Right atrium auricular region (tissue), 2 donors: Measurements from ENCODE around the gene SLIRP. TPM values are rescaled to one million over a fixed set of nuclear protein-coding genes. Genes with fewer than 3 reads are reported as not detected.

Experiments
- DNase-seq: peaks from one replicate; pipeline ENCODE4 v3.0.0-alpha.2; 2019; ENCODE audit warnings: low spot score
- H3K27ac ChIP-seq, 2 donors: fragments of 200-600 bp; sonication (generic); 1 replicate in 1 of 2; 2 replicates in 1 of 2; pipeline ENCODE4 v1.5.1; 2016 to 2019
- H3K27me3 ChIP-seq, 2 donors: fragments of 200-600 bp; sonication (generic); one replicate each; pipeline versions ENCODE4 v1.5.1 to v1.6.0; 2017 to 2019
- H3K36me3 ChIP-seq: fragments of 200-600 bp; sonication (generic); one replicate; pipeline ENCODE4 v1.5.1; 2016
- H3K4me1 ChIP-seq, 2 donors: fragments of 200-600 bp; sonication (generic); one replicate each; pipeline versions ENCODE4 v1.5.1 to v1.6.0; 2017 to 2019
- H3K4me3 ChIP-seq, 2 donors: fragments of 200-600 bp; sonication (generic); 1 replicate in 1 of 2; 2 replicates in 1 of 2; pipeline ENCODE4 v1.5.1; 2017 to 2019; ENCODE audit warnings: mild to moderate bottlenecking in 1 of 2, moderate library complexity in 1 of 2
- H3K9me3 ChIP-seq, 2 donors: fragments of 200-600 bp; sonication (generic); one replicate each; pipeline ENCODE4 v1.5.1; 2019
- total RNA-seq, 2 donors: library from RNA; depleted of rRNA; stranded (reverse); fragments of >200 nt; gene quantifications; one replicate each; pipeline ENCODE4 v1.1.0, GENCODE V29; 2016
- TF ChIP-seq, protein P1 (sequence below), 2 donors: fragments of 200-600 bp; sonication (generic); IDR thresholded peaks; one replicate each; pipeline ENCODE4 v1.5.1; 2019; ENCODE audit warnings: antibody characterized with exemption in 2 of 2

The SLIRP gene
- total RNA-seq, 2 donors from 2014 or later, result 271 to 345 TPM

DNA sequence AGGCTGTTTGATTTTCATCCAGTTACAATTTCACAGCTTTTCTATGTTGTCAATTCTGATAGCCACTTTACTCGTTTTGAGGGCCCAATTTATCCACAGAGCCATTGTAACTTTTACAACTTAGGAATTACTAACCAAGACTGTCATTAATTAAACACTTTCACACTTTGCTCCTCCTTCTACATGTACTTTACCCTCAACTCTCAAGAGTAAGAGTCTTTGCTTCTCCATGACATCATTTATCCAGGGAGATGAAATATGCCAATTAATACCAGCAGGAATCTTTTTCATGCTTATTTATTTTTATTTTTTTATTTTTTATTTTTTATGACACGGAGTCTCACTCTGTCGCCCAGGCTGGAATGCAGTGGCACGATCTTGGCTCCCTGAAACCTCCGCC lies 13.5 kb downstream of the SLIRP start:
- Histone ChIP-seq H3K36me3 (peaks cover 86% of the 10 kb centered on the region), H3K27ac (no peak overlapping the region), H3K27me3 (no peaks in the 10 kb centered on the region), H3K4me3 (no peak overlapping the region), H3K4me1 (no peaks in the 10 kb centered on the region), H3K9me3 (no peaks in the 10 kb centered on the region)
- TF ChIP-seq, protein P1, sequence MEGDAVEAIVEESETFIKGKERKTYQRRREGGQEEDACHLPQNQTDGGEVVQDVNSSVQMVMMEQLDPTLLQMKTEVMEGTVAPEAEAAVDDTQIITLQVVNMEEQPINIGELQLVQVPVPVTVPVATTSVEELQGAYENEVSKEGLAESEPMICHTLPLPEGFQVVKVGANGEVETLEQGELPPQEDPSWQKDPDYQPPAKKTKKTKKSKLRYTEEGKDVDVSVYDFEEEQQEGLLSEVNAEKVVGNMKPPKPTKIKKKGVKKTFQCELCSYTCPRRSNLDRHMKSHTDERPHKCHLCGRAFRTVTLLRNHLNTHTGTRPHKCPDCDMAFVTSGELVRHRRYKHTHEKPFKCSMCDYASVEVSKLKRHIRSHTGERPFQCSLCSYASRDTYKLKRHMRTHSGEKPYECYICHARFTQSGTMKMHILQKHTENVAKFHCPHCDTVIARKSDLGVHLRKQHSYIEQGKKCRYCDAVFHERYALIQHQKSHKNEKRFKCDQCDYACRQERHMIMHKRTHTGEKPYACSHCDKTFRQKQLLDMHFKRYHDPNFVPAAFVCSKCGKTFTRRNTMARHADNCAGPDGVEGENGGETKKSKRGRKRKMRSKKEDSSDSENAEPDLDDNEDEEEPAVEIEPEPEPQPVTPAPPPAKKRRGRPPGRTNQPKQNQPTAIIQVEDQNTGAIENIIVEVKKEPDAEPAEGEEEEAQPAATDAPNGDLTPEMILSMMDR (IDR thresholded peaks at IDR 0.05), result no peak
- DNase-seq, result no peak

DNA sequence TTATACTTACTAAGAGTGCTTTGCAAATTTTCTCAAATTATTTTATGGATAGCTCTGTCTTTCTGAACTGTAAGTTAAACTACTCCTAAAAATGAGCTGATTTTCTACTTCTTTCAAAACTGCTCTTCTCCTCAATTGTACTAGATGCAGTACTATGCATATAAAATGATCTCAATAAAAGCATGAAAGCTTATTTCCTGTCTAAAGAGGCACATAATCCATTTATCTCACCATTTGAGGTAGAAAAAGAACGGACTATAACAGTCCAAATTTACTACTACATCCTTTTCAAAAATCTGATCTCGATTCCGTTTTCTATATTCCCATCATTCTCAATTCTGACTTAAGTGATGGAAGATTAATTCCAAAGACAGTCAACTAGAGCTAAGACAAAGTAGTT lies 14.4 kb downstream of the SLIRP start:
- DNase-seq, result no peak
- Histone ChIP-seq H3K9me3 (no peaks in the 10 kb centered on the region), H3K27me3 (no peaks in the 10 kb centered on the region), H3K36me3 (peaks cover 87% of the 10 kb centered on the region), H3K4me3 (no peak overlapping the region), H3K27ac (no peak overlapping the region), H3K4me1 (no peaks in the 10 kb centered on the region)
- TF ChIP-seq, protein P1 (IDR thresholded peaks at IDR 0.05), result no peak

GRCh38 chr14:77730976-77731497 lies 23.1 kb downstream of the SLIRP start:
- no peaks in the 10 kb centered on the region for H3K27me3 ChIP-seq
- DNase-seq, result no peak
- no peak overlapping the region for H3K4me3 ChIP-seq
- H3K27ac ChIP-seq, result no peak overlapping the region
- H3K36me3 ChIP-seq, result peaks cover 85% of the 10 kb centered on the region
- no peaks in the 10 kb centered on the region for H3K4me1 ChIP-seq
- TF ChIP-seq, protein P1 (IDR thresholded peaks at IDR 0.05), result no peak
- H3K9me3 ChIP-seq, result no peaks in the 10 kb centered on the region

DNA sequence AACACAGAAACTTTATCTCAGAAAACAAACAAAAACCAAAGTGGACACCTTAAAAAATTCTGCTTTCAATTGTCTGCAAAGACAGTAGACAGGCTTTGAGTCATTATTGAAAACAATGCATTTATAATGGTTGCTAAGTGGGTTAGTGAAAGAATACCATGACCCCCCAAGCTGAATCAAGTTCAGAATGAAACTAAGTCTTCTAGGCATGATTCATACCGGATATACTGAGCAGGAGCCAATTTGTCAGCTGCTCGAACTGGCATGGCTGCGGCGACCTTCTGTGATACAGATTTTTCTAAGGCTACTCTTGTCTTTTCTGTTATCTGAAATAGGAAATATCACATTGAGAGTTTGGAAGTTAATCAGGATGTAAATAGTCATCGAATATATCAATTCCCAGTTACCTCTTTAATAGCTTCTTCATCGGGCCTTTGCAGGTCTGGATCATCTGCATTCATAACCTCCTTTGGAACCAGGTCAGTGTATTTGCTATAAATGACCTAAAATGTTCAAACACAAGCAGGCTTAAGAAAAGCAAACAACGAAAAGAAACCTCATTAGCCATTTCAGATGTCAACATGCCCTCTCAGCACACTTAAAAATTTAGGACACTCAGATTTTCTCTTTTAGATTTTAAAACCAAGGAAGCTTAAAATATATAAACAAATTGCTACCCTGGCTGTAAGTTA lies 30.8 kb downstream of the SLIRP start:
- no peak overlapping the region for H3K27ac ChIP-seq
- no peak for DNase-seq
- H3K4me3 ChIP-seq, result no peak overlapping the region
- no peaks in the 10 kb centered on the region for H3K9me3 ChIP-seq
- H3K36me3 ChIP-seq, result peaks cover 56% of the 10 kb centered on the region
- peaks cover 0 to 13% of the 10 kb centered on the region in 2 donors for H3K4me1 ChIP-seq
- TF ChIP-seq, protein P1 (IDR thresholded peaks at IDR 0.05), result no peak
- no peaks in the 10 kb centered on the region for H3K27me3 ChIP-seq

DNA sequence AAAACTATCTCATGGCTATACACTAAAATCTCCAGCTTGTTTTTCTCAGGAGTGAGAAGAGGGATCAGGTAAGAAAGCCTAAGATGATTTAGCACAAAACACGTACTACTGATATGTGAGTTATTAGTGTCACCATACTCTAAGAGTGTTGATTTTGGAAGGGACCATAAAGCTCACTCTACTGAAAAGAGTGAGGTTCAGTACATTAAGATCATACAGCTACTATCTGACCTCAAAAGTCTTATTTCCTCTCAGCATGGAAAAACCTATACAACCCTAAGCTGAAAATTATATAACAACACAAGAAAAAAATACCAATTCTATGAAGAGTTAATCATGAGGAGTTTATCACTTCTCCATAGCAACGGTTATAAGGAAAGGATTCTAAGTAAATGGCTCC lies 33.5 kb downstream of the SLIRP start:
- H3K4me1 ChIP-seq, result peaks cover 0 to 13% of the 10 kb centered on the region in 2 donors
- no peaks in the 10 kb centered on the region for H3K27me3 ChIP-seq
- no peak overlapping the region for H3K4me3 ChIP-seq
- TF ChIP-seq, protein P1 (IDR thresholded peaks at IDR 0.05), result no peak
- H3K9me3 ChIP-seq, result no peaks in the 10 kb centered on the region
- H3K27ac ChIP-seq, result no peak overlapping the region
- no peak for DNase-seq
- H3K36me3 ChIP-seq, result peaks cover 30% of the 10 kb centered on the region
